NCI-H2107 treated with DMSO at 0.1 percent for 48 hours (cell line): ENCODE measurements around the gene TMEM74B.

Experiments used
- DNase-seq: peaks from one replicate; lab custom pipeline; 2025; ENCODE audit not compliant: unreplicated experiment; lab: John Stamatoyannopoulos, UW

TMEM74B gene

DNA sequence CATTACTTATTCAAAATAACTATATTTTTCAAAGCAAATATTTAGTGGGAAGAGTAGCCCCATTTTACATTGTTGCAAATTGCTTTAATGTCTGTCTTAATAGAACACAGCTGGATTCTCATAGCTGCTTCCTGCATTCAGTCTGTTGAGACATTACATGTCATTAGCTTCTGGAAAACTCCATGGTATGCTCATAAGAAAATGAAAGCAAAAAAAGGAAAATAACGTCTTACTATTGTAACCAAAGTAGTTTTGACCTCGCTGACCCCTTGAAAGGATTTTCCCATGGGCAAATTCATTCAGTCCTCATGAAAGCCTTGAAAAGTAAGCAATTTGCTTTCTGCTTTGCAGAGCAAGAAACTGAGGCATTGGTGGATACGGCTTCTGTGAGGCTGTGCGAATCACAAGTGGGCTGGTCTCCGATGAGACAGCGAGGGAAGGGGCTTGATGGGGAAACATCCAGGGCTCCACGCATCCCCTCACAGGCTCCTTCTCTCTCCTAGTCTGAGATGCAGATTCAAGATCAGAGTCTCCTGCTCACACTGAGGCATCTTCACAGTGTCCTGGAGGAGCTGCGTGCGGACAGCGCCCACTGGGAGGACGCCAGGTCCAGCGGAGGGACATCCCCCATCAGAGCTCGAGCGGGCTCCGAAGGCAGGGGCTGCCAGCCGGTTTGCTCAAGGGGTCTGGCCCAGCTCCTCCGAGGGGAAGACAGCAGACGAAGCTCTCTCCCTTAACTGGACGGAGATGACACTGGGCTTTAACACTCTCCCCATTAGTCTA, 21.8 kb upstream of the TMEM74B start:
- DNase-seq = no peak

DNA sequence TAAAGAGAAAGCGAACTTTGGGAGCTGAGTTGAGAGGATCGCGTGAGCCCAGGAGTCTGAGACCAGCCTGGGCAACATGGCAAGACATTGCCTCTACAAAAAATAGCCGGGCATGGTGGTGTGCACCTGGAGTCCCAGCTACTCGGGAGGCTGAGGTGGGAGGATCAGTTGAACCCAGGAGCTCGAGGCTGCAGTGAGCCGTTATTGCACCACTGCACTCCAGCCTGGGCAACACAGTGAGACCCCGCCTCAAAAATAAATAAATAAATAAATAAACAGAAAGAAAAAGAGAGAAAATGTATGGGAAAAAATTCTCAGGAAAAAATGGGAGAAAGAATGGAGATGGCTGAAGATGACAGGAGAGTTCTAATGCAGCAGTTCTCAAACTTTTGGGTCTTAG, 21.0 kb upstream of the TMEM74B start:
- no peak for DNase-seq

- no peak for DNase-seq
These were observed 19.8 kb upstream of the TMEM74B start for GRCh38 chr20:1204576-1204975.

GRCh38 chr20:1204113-1204512, 19.3 kb upstream of the TMEM74B start:
- no peak for DNase-seq

GRCh38 chr20:1203630-1204029, 18.8 kb upstream of the TMEM74B start:
- no peak for DNase-seq

GRCh38 chr20:1202762-1203504, 18.2 kb upstream of the TMEM74B start, which contains the start of gene C20orf202:
C20orf202 (plus strand) TSS chr20:1203454; CDS start chr20:1203586, 132 bp downstream.
- no peak for DNase-seq

DNA sequence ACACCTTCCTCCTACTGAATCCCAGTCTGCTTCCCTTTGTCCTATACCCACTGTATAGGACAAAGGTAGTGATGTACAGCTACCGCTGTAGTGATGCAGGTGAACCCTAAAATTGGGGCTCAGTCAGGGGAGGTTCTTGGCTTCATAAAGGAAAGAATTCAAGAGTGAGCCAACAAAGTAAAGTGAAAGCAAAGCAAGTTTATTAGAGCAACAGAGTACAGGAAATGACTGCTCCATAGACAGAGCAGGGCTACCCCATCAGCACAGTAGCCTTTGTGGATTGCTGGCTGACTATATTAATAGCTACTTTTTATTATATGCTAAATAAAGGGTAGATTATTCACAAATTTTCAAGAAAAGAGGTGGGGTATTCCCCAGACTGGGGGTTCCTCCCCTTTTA, 15.2 kb upstream of the TMEM74B start:
- DNase-seq = no peak

DNA sequence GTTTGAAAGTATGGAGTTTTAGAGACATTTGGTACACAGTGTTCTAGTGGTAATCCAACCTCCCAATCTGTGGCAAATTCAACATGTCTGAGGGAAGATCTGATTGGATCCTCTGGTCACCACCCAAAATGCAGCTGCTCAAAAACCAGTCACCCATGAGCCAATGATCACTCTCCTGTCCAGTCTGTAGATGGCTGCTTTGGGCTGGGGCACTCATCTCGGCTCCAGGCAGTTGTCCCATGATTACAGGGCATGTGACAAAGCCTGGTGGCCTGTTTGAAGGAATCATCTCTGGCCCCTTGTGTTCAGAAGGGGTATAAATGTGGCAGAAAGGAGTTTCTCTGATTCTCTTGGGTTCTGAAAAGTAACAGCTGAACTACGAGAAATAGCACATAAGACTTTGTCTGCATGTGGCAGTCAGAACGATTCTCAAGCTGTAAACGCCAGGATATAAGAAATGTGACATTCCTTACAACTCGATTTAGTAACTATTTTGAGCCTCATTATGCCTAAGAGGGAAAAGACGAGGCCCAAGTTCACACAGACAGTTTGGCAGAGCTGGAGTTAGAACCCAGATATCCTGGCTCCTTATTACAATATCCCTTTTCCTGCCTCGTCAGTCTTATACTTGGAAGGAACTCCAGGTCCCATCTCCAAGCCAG, 14.6 kb upstream of the TMEM74B start:
- no peak for DNase-seq

DNA sequence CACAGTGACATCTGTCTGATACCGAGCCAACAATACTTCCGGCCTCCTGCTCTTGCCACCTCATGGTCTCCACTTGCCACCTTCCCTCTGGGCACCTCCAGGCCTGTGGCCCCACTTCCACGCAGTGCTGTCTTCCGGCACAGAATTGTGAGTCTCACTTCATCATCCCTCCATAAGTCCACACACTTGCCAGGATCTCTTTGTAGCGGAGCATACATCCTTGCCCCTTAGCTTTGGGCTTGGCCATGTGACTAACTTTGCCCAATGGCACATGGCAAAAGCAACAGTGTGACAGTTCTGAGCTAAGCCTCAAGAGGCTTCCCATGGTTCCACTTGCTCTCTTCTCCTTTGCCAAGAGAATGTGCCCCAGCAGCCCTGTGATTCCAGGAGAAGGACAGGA, 14.0 kb upstream of the TMEM74B start:
- DNase-seq = no peak

GRCh38 chr20:1197801-1198200, 13.0 kb upstream of the TMEM74B start:
- DNase-seq = no peak

- DNase-seq = no peak
These were observed 11.9 kb upstream of the TMEM74B start for GRCh38 chr20:1196634-1197033.

DNA sequence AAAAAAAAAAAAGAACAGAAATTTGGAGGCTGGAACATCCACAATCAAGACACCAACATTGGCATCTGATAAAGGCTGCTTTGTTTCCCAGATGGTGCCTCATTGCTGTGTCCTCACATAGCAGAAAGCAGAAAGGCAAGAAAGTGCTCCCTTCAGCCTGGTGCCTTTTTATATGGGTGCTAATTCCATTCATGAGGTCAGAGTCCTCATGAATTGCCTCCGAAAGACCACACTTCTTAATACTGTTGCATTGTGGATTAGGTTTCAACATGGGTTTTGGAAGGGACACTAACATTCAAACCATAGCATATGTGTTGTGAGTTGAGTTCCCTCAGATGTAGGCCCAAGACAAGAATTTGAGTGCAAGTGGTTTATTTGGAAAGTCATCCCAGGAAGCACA, 10.4 kb upstream of the TMEM74B start:
- DNase-seq = no peak

DNA sequence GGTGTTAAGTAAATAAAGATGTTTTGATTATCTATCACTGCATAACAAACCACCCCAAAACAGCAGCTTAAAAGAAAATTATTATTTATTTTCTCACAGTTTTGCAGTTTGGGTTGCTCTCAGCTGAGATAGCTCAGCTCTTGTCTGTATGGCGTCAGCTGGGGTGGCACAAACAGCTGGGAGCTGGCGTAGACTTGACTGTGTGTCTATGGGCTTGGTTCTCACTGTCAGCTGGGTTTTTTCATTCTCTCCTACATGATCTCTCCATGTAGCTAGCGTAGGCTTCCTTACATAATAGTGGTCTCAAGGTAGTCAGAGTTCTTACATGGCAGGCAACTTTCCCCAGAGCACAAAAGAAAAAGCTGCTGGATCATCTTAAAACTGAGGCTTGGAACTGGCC, 6.5 kb upstream of the TMEM74B start:
- no peak for DNase-seq

- DNase-seq = no peak
These were observed 6.1 kb upstream of the TMEM74B start for GRCh38 chr20:1190847-1191246.

DNA sequence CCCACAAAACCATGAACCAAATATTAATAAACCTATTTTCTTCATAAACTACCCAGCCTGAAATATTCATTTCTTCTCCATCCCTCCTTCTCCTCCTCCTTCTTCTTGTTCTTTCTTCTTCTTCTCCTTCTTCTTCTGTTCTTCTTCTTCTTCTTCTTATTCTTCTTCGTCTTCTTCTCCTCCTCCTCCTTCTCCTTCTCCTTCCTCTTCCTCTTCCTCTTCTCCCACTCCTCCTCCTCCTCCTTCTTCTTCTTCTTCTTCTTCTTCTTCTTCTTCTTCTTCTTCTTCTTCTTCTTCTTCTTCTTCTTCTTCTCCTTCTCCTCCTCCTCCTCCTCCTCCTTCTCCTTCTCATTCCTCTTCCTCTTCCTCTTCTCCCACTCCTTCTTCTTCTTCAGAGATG, 5.0 kb upstream of the TMEM74B start:
- DNase-seq = no peak

- no peak for DNase-seq
These were observed 3.6 kb upstream of the TMEM74B start for GRCh38 chr20:1188347-1188746.

- DNase-seq = no peak
These were observed 2.9 kb upstream of the TMEM74B start for GRCh38 chr20:1187605-1188171.

- DNase-seq = no peak
These were observed 1.7 kb upstream of the TMEM74B start for GRCh38 chr20:1186367-1186991.

DNA sequence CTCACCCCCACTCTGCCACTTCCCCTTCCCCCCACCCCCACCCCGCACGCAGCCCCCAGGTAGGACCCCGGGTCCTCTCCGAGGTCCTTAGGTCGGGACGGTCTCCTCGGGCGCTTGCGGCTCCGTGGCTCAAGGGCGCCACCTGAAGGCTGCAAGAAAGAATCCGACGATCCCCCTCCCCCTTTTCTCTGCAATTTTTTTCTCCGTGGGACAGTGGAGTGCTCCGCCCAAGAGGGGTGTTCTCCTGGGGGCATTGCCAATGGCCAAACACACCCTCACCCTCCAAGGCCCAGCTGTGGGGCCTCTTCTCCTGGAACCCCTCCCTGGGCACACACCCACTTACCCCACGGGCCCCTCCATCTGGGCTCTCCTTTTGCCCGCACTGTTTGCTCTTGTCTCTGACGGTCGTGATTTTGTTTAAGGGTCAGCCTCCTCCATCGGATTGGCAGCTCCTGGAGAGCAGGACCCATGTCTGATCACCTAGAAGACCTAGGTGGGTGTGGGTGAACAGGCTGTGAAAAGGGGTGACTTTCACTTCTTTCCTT, 1.1 kb upstream of the TMEM74B start:
- no peak for DNase-seq

GRCh38 chr20:1185316-1185741, 548 bp upstream of the TMEM74B start:
- no peak for DNase-seq

GRCh38 chr20:1184260-1184637, 532 bp downstream of the TMEM74B start:
- DNase-seq = no peak
